HPDE6-E6E7 (cell line): ENCODE measurements around the gene LRP6.

Experiments
- DNase-seq: peaks from one replicate; pipeline ENCODE4 v3.0.0; 2011; ENCODE audit warnings: missing footprints; ENCODE audit errors: extremely low spot score

The LRP6 gene

DNA sequence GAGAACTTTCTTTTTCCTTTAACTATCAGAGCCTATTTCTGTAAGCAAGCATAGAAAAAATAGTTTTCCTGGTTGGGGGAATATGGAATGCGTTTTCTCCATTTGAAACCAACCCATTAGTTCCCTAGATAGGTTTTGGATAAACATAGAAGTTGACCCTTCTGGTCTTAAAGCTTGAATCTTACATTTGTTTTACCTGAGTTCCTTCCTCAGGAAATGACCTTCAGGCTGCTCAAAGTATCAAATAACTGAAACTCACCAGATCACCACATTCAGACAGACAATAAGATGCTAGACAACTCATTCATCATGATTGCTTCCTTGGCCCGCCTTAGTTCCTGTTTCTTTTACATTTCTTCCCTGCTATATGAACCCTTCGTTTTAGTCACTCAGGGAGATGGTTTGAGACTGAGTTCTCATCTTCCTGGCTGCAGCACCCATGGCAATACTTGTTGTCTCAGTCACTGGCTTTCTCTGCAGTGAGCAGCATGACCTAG, 52.2 kb downstream of the LRP6 start:
- peak; percentile 6 for DNase-seq

DNA sequence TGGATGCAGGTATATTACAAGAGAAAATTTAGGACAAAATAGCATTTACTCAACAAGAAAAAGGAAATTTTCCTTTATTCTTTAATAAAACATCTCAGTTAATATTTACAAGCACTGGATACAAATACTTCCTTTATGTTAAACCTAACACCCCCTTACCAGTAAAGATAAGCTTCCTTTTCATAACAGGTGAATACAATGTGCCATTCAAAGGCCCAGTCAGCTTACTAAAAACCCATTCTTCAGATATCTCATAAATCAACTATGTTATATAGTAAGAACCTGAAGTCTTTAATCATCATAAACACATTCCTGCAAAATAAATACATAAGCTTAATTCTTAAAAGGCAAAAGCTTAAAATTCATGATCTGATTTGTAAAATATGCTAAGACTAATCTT, 52.6 kb downstream of the LRP6 start:
- no peak for DNase-seq

DNA sequence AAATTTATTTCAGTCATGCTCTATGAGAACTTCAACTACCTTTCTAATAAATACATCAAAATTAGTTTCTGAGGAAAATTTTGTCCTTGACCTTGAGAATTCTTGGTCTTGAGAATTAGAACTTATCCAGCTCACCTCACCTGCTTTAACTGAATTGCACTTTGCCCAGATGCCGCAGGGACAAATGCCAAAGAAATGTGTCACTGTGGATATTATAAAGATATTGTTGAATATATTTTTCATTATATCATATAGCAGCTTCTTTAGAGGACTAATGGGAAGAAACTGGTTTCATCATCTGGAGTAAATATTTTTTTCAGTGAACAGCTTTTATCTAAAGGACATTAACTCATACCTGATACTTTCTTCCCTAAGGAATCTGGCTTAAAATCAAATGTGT, 54.1 kb downstream of the LRP6 start:
- no peak for DNase-seq

DNA sequence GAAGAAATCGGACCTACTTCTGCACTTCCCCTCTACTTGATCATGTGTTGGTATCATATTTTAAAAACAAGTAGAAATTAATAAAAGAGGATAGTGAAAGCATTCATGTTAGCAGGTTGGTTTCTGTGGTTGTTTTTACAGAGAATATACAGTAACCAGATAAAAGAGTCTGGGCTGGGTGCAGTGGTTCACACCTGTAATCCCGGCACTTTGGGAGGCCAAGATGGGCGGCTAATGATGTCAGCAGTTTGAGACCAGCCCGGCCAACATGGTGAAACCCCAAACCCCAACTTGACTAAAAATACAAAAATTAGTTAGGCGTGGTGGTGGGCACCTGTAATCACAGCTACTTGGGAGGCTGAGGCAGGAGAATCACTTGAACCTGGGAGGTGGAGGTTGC, 55.9 kb downstream of the LRP6 start:
- no peak for DNase-seq

DNA sequence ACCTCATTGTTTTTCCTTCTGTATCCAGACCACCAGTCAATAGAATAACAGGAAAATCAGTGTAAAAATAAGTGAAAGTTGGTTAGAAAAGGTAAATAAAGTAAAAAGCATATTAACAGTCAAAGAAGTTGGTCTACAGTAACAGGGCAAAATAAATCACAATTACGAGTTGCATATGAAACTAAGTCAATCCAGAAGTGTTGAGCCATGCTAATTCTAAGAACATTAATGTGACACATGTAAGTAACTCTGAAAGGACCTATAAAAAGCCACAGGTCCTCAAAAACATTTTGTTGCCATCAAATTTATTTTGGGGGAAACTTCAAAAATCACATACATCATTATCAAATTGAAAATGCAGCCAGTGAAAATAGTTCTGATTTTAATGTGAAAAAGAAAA, 56.4 kb downstream of the LRP6 start:
- no peak for DNase-seq

DNA sequence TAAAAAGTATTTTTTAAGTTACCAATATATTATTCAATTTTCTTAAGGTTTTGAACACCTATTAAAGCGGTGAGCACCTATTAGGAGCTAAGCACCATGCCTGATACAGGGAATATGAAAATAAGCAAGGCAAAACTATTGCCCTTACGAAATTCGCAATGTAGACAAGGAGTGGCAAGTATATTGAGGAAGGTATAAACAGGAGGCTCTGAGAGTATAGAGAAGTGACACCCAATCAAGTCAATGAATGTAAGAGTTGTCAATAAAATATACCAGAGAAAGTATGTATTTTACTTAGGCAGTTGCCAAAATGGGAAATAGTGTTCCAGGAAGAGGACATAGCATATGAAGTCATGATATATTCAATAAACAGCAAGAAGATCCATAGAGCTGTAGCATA, 57.2 kb downstream of the LRP6 start:
- DNase-seq, result no peak

DNA sequence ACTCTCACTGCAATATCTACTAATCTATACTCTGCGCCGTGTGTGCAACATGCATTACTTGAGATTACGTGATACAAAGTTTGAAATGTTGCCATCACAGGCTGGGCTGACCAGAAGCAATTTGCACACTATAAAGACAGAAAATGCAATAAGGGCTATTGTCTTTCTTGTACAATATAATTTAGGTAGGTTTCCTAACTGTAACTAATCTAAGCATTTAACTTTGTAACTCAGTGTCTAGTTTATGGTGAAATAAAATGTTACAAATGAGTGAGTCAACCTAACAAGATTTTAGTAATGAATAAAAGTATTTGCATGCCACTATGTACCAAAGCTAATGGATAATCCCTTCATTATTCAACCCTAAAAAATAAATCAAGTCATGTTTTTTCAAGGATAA, 57.8 kb downstream of the LRP6 start:
- no peak for DNase-seq

DNA sequence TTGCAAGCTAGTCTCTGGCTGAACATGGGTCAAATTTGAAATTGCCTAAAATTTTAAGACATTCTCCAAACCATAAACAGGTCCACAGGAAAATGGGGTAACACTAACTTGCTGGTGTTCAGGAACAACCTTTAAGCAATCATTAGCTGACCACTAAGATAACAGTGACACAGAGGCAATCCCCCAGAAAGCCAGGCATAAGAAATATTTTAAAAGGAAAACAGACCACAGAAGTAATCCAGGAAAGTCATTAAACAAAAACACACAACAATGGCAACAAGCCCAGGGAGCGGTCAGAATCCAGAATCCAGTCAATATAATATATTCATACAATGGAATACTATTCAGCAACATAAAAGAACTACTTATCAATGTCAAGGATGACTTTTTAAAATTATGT, 59.1 kb downstream of the LRP6 start:
- DNase-seq, result no peak

DNA sequence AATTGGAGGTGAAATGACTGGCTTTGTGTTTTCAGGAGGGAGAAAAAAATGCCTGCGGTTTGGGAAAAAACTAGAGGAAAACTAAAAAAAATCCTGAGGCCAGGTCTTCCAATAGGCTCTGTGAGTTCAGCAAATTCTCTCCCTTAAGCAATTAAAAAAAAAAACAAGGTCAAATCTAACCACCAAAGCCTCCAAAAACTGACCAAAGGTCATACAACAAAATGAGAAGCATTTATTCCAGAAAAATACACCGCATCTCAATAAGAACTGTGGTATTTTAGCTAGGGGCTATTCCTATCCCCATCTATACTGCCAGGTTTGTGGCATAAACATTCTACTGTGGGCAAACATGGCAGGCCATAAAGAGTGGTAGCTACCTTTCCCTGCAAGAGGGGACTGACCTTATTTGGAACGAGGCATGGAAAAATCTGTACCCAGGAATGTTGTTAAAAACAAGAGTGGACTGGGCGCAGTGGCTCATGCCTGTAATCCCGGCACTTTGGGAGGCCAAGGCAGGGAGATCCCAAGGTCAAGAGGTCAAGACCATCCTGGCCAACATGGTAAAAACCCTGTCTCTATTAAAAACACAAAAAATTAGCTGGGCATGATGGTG, 60.0 kb downstream of the LRP6 start:
- DNase-seq, result no peak

DNA sequence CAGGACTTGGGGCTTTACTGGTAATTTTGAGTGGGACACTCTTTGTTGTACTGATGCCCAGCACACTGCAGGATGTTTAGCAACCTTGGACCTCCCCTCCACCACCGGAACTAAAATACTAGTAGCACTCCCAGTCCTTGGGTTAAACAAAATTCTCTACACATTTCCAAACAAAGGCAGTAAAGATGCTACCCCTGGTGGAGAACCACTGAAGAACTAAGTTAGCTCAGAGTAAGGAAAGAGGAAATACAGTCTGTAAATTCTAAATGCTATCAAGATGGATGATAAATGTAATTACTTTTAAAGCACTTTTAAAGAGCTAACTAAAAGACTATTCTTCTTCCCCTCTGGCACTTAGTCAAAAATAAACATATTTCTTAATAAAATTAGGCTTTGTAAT, 64.1 kb downstream of the LRP6 start:
- DNase-seq, result no peak

DNA sequence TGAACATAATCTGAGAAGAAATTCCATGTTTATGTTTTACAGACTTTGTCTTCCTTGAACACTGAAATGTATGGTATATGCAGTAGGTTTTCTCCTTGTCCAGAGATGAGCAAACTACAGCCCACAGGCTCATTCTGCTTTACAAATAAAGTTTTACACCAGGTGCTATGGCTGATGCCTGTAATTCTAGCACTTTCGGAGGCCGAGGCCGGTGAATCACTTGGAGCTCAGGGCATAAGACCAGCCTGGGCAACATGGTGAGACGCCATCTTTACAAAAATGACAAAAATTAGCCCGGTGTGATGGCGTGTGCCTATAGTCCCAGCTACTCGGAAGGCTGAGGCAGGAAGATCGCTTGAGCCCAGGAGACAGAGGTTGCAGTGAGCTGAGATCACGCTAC, 64.7 kb downstream of the LRP6 start:
- DNase-seq, result no peak

DNA sequence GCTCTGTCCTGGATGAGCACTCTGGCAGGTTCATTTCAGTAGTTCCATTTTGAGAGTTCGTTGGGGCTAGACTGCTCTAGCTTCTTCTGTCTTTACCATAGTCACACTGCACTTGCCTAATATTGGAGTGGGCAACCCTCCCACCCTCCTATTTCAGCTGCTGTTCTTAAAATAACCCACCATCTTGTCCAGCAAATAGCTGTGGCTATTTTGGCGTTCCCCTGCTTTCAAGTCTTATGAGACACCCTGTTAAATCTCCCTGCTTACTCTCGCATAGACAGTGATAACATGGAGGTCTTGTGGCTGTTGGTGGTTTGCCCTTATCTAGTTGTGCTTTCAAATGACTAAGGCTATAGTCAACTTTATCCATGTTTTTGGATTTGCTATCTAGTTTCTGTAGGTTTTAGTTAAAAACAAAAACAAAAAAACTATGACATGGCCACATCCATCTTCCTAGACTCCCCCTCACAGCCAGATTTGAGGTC, 65.5 kb downstream of the LRP6 start:
- DNase-seq, result no peak

DNA sequence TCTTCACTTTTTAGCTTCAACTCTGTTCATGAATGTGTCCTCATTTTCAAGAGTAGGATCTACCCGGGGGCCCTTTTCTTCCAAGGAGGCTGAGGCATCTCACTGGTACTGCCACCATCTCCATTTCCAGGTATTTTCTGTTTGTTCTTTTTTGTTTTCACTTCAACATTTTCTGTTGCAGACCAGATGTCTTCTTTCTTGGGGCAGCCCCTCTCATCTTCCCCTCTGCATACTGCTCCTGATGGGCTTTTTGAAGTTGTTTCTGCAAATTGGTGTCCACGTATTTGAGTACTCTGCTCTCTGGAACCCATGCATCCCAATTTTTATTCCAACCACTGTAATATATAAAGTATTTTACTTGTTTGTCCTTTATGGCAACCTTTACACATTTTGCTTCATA, 66.5 kb downstream of the LRP6 start:
- no peak for DNase-seq

DNA sequence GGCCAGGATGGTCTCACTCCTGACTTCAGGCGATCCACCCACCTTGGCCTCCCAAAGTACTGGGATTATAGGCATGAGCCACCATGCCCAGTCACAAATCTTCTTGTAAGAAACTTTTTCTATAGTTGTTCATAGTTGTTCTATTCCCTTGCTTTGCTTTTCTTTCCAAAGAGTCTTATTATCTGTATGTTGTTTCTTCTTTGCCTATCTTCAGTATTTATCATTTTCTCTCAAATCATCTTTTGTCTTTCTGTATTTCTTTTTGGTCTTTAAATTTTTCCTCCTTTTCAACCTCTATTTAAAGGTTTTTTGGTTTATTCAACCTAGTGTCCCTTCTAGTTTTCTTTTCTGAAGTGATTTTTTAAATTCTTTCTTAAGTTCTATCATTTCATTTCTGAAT, 68.7 kb downstream of the LRP6 start:
- DNase-seq, result no peak

DNA sequence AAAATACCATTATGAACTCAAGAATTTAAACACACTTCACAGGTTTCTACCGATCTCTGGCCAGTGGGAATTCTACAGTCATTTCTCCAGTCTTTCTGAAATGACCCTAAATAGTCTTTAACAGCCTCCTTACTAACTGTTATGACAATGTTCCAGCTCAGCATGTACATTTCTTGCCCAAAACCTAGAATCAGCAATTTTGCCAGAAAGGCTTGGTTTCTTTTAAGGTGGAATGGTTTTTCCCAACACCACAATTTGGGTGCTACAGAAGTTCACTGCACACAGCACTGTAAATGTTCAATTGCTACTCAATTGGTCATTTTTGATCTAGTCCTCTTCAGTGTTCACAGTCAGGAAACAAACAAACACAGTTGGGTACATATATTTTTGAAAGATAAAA, 69.7 kb downstream of the LRP6 start:
- no peak for DNase-seq

DNA sequence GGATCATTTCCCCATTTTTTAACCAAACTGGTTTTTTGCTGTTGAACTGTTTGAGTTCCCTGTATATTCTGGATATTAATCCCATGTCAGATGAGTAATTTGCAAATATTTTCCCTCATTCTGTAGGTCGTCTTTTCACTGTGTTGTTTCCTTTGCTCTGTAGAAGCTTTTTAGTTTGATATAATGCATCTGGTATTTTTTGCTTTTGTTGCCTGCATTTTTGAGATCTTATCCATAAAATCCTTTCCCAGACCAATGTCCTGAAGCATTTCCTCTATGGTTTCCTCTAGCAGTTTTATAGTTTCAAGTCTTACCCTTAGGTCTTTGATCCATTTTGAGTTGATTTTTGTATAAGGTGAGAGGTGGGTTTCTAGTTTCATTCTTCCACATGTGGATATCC, 71.3 kb downstream of the LRP6 start:
- DNase-seq, result no peak

DNA sequence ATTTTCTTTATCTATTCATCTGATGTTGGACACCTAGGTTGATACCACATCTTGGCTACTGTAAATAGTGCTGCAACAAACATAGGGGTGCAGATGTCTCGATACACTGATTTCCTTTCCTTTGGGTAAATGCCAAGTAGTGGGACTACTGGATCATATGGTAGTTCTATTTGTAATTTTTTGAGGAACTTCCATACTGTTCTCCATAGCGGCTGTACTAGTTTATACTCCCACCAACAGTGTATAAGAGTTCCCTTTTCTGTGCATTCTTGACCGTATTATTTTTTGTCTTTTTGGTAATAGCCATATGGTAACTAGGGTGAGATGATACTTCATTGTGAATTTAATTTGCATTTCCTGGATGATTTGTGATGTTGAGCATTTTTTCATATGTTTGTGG, 71.8 kb downstream of the LRP6 start:
- DNase-seq, result no peak

DNA sequence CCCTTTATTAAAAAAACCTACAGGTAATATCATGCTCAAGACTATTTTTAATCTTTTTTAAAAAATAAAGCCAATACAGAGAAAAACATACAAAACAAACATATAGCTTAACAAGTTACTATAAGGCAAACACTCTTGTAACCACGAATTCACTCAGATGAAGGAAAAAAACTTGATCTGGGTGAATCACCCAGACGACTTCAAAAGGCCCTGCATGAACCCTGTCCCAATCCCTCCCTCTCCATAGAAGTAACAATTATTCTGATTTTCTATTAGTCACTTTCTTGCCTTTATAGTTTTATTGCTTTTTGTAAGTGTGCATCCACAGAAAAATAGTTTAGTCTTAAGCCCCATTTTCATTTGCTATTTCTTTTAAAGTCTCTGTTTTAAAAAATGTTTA, 72.6 kb downstream of the LRP6 start:
- peak; percentile 10 for DNase-seq

DNA sequence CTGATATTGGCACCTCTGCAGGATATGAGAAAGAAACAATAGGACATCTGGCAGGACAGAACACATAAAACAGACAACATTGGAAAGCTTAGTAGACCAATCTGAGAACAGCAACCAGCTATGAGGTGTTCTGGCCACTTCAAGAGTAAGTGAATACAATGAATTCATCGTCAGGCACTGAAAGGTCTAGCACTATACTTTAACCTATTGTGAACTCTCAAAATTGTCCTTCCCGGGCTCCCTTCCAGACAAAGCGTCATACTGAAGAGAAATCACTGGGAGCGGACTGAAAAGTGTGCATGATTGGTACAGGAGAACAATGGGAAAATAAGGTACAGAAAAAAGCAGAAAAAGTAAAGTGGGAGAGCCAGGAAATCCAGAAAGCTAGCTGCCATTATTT, 75.8 kb downstream of the LRP6 start:
- DNase-seq, result no peak

DNA sequence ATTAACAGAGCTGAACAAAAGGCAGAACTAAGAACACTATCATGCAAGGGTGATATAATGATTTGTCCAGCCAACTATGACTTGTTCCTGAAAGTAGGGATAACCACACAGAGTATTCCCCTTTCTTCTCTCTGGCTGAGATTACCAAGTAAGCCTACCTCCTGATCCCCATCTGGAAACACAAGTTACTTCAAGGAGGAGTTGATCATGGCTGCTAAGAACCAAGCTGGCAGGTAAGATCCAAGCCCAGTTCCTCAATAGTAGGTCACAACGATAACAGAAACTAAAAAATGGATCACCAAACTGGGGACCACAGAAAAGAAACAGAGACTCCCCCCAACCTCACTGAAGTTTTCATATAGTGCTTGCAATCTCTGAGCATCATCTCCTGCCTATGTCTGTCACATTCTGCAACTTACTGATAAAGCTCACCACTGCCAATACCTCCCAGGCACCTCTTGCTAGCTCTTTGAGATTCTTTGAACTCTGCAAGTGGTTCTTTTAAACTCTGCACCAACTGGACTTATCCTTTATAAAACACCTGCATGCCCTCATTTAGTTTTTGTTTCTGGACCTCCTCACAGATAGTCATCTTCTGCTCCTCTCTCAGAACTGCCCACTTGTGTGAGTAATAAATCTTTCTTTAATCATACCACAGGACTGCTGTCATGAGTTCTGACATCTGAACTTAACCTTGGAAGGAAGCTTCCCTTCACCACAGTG, 76.6 kb downstream of the LRP6 start:
- no peak for DNase-seq

DNA sequence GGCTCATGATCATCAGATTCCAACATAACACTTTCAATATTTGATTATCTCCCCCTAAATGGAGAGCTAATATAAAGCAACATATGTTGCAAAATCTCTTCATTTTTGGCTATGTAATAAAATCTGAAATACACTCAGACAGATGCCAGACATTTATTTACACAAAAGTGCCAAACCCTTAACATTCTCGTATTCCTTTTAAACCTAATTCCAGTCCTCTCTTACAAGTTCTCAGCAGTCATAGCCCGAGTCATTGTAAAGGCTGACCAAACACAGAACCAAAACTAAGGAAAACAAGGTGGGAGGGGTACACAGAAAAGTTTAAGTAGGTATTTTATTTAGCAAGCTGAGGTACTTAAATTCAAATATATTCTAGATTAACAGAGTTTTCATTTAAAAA, 81.4 kb downstream of the LRP6 start:
- no peak for DNase-seq

DNA sequence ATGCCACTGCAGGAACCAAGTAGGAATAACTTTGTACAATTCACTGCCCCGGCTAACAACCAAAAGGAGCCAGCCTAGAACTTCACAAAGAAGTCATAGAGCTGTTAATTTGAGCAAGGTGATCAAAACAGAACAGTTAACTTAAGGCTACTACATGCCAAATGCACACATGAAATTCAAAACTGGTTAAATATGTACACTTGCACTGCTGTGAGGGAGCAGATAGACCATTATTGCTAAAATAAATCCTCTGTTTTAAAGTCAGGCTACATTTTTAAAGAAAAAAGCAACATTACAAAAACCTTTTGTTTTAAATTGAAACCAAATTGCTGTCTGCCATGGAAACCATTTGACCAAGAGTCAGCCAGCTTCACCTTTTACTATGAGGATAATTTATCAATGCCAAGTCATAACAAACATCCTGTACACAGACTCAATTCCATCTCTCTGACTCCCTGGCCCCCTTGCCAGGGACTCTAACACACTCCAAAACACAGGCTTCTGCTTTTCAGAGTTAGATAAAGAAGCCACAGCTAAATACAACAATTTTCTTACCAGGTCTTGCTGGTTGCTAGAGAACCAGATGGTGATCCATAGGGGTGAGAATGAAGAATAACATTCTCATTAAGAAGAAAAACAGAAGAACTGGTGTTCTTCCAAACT, 84.0 kb downstream of the LRP6 start:
- no peak for DNase-seq

DNA sequence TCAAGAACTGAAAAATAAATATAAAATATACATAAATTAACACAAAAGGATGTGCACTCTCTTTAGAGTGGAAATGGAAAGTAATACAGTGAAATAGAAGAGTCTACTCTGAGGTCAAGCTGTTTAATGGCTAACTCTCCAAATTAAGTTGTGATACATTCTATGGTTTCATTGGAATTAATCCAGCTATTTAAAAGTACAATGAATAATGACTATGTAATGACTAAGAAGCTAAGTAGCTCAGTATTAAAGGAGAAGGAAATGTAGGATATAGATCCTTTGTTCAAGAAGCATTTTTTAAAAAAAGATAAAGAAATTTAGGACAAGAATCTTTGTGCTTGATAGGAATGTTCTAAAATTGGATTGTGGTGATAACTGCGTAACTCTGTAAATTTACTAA, 85.3 kb downstream of the LRP6 start:
- DNase-seq, result no peak
